Activated T-cell treated with anti-CD3 and anti-CD28 coated beads for 1 hour (primary cell): ENCODE results near the gene MEIOC.
A peak's percentile ranks its signal among the peaks of the same experiment; 100 is the strongest.

Experiments
- DNase-seq: peaks from one replicate; pipeline ENCODE4 v3.0.0-alpha.2; 2020; ENCODE audit warnings: low read depth

MEIOC gene

GRCh38 chr17:44708401-44709263 lies 52.4 kb downstream of the MEIOC start, which contains the start of gene DBF4B:
Gene DBF4B (plus strand): TSS chr17:44708665. CDS start chr17:44708821, 156 bp downstream.
- DNase-seq = peak; percentile 70

- DNase-seq = no peak
Observed at GRCh38 chr17:44719444-44719843, 63.2 kb downstream of the MEIOC start.

GRCh38 chr17:44722254-44722653 lies 66.0 kb downstream of the MEIOC start:
- DNase-seq = no peak
